Measurements from ENCODE around the gene VARS1.
A peak's percentile ranks its signal among the peaks of the same experiment; 100 is the strongest.
"Not testable (repeated sequence)": the region's sequence is repeated elsewhere in the genome, so short reads cannot be mapped to it uniquely, and the experiment has no call there.

VARS1 gene

DNA sequence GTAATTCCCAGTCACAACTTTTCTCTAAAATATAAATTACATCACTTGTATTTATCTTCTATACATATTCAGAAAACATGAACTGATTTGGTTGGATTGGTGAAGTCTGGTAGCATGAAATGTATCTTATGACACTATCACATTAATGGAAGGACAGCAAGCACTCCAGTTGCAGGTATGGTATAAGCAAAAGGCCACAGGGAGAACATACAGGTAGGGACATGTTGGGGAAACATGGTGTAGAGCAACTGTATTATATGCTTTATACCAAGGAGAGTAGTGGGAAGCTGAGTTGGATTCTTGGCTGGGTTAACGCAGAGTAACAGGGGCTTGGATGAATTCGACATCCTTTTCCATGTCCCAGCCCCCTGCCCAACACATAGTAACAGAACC is 1.4 kb upstream of the VARS1 start:
- H3K27me3 ChIP-seq (ENCODE audit: control insufficient read depth, low read length): no peaks in the 10 kb centered on the region
- H3K4me2 ChIP-seq (ENCODE audit: low read length): peak overlapping the region; percentile 53
- H4K20me1 ChIP-seq (ENCODE audit: control insufficient read depth, insufficient read depth, low read depth, low read length): no peaks in the 10 kb centered on the region
- peaks cover 46% of the 10 kb centered on the region for H3K79me2 ChIP-seq (ENCODE audit: control insufficient read depth, low read length)
- peaks cover 44% of the 10 kb centered on the region for H3K4me1 ChIP-seq (ENCODE audit: control insufficient read depth, low read length)
- no peaks in the 10 kb centered on the region for H3K9me2 ChIP-seq (replicated peaks; ENCODE audit: control insufficient read depth, low read length)
- H3K36me3 ChIP-seq (ENCODE audit: control insufficient read depth, low read length): peaks cover 52% of the 10 kb centered on the region
- H3F3A ChIP-seq (ENCODE audit: control insufficient read depth, insufficient read depth): peaks cover 17% of the 10 kb centered on the region
- H3K9me3 ChIP-seq (ENCODE audit: control insufficient read depth, insufficient read depth, low read length): no peaks in the 10 kb centered on the region
- H3K27ac ChIP-seq (ENCODE audit: low read depth, low read length): peak overlapping the region; percentile 71
- H3K4me3 ChIP-seq (ENCODE audit: low read length): peak overlapping the region; percentile 18; the same call in 1 of the 2 replicates
- no peak for TF ChIP-seq EZH2phosphoT487 (IDR thresholded peaks at IDR 0.05; ENCODE audit: borderline replicate concordance, low read length)
- TF ChIP-seq, protein P1, sequence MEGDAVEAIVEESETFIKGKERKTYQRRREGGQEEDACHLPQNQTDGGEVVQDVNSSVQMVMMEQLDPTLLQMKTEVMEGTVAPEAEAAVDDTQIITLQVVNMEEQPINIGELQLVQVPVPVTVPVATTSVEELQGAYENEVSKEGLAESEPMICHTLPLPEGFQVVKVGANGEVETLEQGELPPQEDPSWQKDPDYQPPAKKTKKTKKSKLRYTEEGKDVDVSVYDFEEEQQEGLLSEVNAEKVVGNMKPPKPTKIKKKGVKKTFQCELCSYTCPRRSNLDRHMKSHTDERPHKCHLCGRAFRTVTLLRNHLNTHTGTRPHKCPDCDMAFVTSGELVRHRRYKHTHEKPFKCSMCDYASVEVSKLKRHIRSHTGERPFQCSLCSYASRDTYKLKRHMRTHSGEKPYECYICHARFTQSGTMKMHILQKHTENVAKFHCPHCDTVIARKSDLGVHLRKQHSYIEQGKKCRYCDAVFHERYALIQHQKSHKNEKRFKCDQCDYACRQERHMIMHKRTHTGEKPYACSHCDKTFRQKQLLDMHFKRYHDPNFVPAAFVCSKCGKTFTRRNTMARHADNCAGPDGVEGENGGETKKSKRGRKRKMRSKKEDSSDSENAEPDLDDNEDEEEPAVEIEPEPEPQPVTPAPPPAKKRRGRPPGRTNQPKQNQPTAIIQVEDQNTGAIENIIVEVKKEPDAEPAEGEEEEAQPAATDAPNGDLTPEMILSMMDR (IDR thresholded peaks at IDR 0.05; ENCODE audit: low read depth, low read length, poor library complexity, severe bottlenecking): no peak

DNA sequence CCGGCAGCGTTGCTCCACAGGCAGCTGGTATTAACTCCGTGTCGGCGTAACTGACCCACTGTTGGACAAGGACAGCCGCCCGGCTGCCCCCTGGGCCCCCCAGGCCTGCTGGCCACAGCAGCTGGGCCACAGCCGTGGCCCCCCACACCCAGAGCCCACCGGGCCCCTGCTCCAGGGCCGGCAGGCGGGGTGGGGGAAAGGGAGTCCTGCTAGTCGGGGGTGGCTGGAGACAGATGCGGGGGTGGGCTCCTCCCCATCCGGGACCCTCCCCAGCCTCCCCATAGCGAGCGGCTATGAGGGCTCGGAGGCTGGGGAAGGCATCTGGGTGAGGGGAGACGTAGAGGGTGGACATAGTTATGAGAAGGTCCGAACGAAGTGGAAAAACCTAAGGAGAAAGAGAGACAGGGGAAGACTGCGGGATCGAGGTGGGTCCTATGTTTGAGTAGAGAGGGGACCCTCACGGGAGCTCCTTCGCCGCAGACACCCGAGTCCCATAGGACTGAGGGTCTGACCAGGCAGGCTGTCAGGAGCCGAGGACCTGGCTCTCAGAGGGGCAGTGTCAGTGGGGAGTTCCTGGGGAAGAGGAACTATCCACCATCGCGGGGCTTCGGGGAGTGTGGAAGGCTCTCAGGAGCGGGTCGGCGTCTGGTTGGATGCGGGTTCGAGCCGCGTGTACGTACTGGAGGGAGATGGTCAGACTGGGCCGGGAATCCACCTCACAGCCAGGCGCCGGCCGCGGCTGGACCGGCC is 511 bp downstream of the VARS1 start:
- Histone ChIP-seq H3K4me2 (ENCODE audit: low read length) (peak overlapping the region; percentile 89), H3K27me3 (ENCODE audit: control insufficient read depth, low read length) (no peaks in the 10 kb centered on the region), H3K4me1 (ENCODE audit: control insufficient read depth, low read length) (peaks cover 53% of the 10 kb centered on the region), H3K27ac (ENCODE audit: low read depth, low read length) (peak overlapping the region; percentile 60), H3K79me2 (ENCODE audit: control insufficient read depth, low read length) (peaks cover 41% of the 10 kb centered on the region), H4K20me1 (ENCODE audit: control insufficient read depth, insufficient read depth, low read depth, low read length) (no peaks in the 10 kb centered on the region), H3K9me2 (replicated peaks; ENCODE audit: control insufficient read depth, low read length) (no peaks in the 10 kb centered on the region), H3K36me3 (ENCODE audit: control insufficient read depth, low read length) (peaks cover 60% of the 10 kb centered on the region), H3F3A (ENCODE audit: control insufficient read depth, insufficient read depth) (peaks cover 21% of the 10 kb centered on the region), H3K9me3 (ENCODE audit: control insufficient read depth, insufficient read depth, low read length) (no peaks in the 10 kb centered on the region), H3K4me3 (ENCODE audit: low read length) (peak overlapping the region; percentile 97)
- no peak for TF ChIP-seq EZH2phosphoT487 (IDR thresholded peaks at IDR 0.05; ENCODE audit: borderline replicate concordance, low read length)
- TF ChIP-seq, protein P1 (IDR thresholded peaks at IDR 0.05; ENCODE audit: low read depth, low read length, poor library complexity, severe bottlenecking): no peak

DNA sequence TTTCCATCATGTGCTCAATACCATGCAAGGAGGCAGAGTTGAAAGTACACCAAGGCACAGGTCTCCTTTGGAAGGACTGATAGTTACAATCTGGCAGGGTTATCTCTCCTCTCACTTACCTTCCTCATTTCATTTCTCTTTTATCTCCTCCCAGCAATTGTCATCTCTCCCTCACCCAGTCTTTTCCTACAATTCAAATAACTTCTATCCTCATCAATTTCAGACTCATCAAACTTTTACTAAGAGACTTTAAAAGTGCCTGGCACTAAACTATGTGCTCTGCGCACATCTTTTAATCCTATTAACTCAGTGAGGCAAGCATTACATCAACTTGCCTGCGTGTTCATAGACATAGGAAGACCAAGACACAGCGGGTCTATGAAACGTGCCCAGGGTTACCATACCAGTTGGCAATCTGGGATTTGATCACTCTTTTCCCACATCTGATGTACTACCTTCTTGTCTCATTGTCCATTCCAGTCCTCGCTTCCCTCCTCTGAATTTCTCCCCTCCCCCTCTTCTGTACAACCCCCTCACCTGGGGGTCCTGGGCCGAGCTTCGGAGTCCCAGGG is 1.2 kb downstream of the VARS1 start:
- Histone ChIP-seq H4K20me1 (ENCODE audit: control insufficient read depth, insufficient read depth, low read depth, low read length) (no peaks in the 10 kb centered on the region), H3F3A (ENCODE audit: control insufficient read depth, insufficient read depth) (peaks cover 21% of the 10 kb centered on the region), H3K4me1 (ENCODE audit: control insufficient read depth, low read length) (peaks cover 59% of the 10 kb centered on the region), H3K9me2 (replicated peaks; ENCODE audit: control insufficient read depth, low read length) (no peaks in the 10 kb centered on the region), H3K4me3 (ENCODE audit: low read length) (peak overlapping the region; percentile 97), H3K27ac (ENCODE audit: low read depth, low read length) (peak overlapping the region; percentile 60), H3K36me3 (ENCODE audit: control insufficient read depth, low read length) (peaks cover 61% of the 10 kb centered on the region), H3K9me3 (ENCODE audit: control insufficient read depth, insufficient read depth, low read length) (no peaks in the 10 kb centered on the region), H3K4me2 (ENCODE audit: low read length) (peak overlapping the region; percentile 89), H3K79me2 (ENCODE audit: control insufficient read depth, low read length) (peaks cover 41% of the 10 kb centered on the region), H3K27me3 (ENCODE audit: control insufficient read depth, low read length) (no peaks in the 10 kb centered on the region)
- TF ChIP-seq, protein P1 (IDR thresholded peaks at IDR 0.05; ENCODE audit: low read depth, low read length, poor library complexity, severe bottlenecking): no peak
- no peak for TF ChIP-seq EZH2phosphoT487 (IDR thresholded peaks at IDR 0.05; ENCODE audit: borderline replicate concordance, low read length)

DNA sequence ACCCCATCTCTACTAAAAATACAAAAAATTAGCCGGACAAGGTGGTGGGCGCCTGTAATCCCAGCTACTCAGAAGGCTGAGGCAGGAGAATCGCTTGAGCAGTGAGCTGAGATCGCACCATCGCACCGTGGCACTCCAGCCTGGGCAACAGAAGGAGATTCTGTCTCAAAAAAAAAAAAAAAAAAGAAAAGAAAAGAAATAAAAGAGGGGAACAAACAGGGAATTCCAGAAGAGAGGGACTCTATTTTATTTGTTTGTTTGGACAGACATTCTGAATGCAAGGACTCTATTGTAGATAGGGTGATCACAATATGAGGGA is 1.7 kb downstream of the VARS1 start:
- Histone ChIP-seq H3K4me3 (ENCODE audit: low read length) (peak overlapping the region; percentile 97), H3F3A (ENCODE audit: control insufficient read depth, insufficient read depth) (peaks cover 22% of the 10 kb centered on the region), H3K79me2 (ENCODE audit: control insufficient read depth, low read length) (peaks cover 42% of the 10 kb centered on the region), H3K36me3 (ENCODE audit: control insufficient read depth, low read length) (peaks cover 62% of the 10 kb centered on the region), H3K27ac (ENCODE audit: low read depth, low read length) (peak overlapping the region; percentile 60; the same call in 1 of the 2 replicates), H3K4me1 (ENCODE audit: control insufficient read depth, low read length) (peaks cover 61% of the 10 kb centered on the region), H3K4me2 (ENCODE audit: low read length) (peak overlapping the region; percentile 89)
- H4K20me1 ChIP-seq (ENCODE audit: control insufficient read depth, insufficient read depth, low read depth, low read length); H3K9me3 ChIP-seq (ENCODE audit: control insufficient read depth, insufficient read depth, low read length); H3K9me2 ChIP-seq (replicated peaks; ENCODE audit: control insufficient read depth, low read length); H3K27me3 ChIP-seq (ENCODE audit: control insufficient read depth, low read length): not testable (repeated sequence)

All from DOHH2 (cell line).